Parathyroid adenoma (tissue), 2 donors: ENCODE results near the gene PRCP.

Experiments
- H2AFZ ChIP-seq: fragments of 300-600 bp; sonication (generic); one replicate; pipeline ENCODE4 v1.7.0; 2017; ENCODE audit warnings: antibody characterized with exemption, mild to moderate bottlenecking
- H3K27ac ChIP-seq: fragments of 300-600 bp; sonication (generic); one replicate; pipeline ENCODE4 v1.7.0; 2017
- H3K27me3 ChIP-seq: fragments of 300-600 bp; sonication (generic); one replicate; pipeline ENCODE4 v1.7.0; 2017; ENCODE audit warnings: low read length; ENCODE audit not compliant: control insufficient read depth, insufficient read depth
- H3K36me3 ChIP-seq: fragments of 300-600 bp; sonication (generic); one replicate; pipeline ENCODE4 v1.7.0; 2017; ENCODE audit warnings: low read length; ENCODE audit not compliant: control insufficient read depth, insufficient read depth
- H3K4me1 ChIP-seq: fragments of 300-600 bp; sonication (generic); one replicate; pipeline ENCODE4 v1.7.0; 2017; ENCODE audit warnings: control low read depth
- H3K4me2 ChIP-seq: fragments of 300-600 bp; sonication (generic); one replicate; pipeline ENCODE4 v1.7.0; 2017; ENCODE audit warnings: low read length
- H3K4me3 ChIP-seq: fragments of 300-600 bp; sonication (generic); one replicate; pipeline ENCODE4 v1.7.0; 2017; ENCODE audit warnings: low read depth, low read length
- H3K79me2 ChIP-seq: fragments of 300-600 bp; sonication (generic); one replicate; pipeline ENCODE4 v1.7.0; 2017; ENCODE audit warnings: control low read depth
- H3K9ac ChIP-seq: fragments of 300-600 bp; sonication (generic); one replicate; pipeline ENCODE4 v1.7.0; 2017; ENCODE audit warnings: mild to moderate bottlenecking
- H3K9me3 ChIP-seq: fragments of 300-600 bp; sonication (generic); one replicate; pipeline ENCODE4 v1.7.0; 2017; ENCODE audit warnings: low read length; ENCODE audit not compliant: control insufficient read depth
- TF ChIP-seq, protein P1 (sequence below): fragments of 300-600 bp; sonication (generic); IDR thresholded peaks from one replicate; pipeline ENCODE4 v1.7.0; 2017; ENCODE audit warnings: antibody characterized with exemption, mild to moderate bottlenecking
- donor health status: primary hyperparathyroidism.

Gene PRCP

DNA sequence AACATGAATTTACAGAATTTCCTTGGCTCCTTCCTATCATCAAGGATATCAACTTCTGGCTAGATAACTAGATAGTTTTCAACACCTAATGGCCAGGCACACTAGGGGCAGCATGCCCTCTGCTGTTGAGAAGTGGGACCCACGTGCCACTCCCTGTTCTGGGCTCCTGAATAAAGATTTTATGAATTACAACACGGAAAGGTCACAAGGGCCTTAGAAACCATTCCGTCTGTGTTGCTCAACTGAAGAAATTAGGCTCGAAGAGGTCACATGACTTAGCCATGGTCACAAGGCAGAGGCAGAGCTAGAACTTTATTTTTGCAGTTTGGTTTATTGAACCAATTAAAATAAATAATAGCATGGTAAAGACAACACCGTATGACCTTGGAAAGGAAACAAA lies 36.0 kb downstream of the PRCP start:
- Histone ChIP-seq H3K4me1 (no peaks in the 10 kb centered on the region), H3K27ac (no peak overlapping the region), H3K4me2 (no peak overlapping the region), H3K27me3 (no peaks in the 10 kb centered on the region), H3K36me3 (no peaks in the 10 kb centered on the region), H3K79me2 (no peaks in the 10 kb centered on the region), H3K9ac (no peak overlapping the region), H3K4me3 (no peak overlapping the region), H3K9me3 (no peaks in the 10 kb centered on the region), H2AFZ (no peak overlapping the region)
- TF ChIP-seq, protein P1, sequence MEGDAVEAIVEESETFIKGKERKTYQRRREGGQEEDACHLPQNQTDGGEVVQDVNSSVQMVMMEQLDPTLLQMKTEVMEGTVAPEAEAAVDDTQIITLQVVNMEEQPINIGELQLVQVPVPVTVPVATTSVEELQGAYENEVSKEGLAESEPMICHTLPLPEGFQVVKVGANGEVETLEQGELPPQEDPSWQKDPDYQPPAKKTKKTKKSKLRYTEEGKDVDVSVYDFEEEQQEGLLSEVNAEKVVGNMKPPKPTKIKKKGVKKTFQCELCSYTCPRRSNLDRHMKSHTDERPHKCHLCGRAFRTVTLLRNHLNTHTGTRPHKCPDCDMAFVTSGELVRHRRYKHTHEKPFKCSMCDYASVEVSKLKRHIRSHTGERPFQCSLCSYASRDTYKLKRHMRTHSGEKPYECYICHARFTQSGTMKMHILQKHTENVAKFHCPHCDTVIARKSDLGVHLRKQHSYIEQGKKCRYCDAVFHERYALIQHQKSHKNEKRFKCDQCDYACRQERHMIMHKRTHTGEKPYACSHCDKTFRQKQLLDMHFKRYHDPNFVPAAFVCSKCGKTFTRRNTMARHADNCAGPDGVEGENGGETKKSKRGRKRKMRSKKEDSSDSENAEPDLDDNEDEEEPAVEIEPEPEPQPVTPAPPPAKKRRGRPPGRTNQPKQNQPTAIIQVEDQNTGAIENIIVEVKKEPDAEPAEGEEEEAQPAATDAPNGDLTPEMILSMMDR, result peak; percentile 48

DNA sequence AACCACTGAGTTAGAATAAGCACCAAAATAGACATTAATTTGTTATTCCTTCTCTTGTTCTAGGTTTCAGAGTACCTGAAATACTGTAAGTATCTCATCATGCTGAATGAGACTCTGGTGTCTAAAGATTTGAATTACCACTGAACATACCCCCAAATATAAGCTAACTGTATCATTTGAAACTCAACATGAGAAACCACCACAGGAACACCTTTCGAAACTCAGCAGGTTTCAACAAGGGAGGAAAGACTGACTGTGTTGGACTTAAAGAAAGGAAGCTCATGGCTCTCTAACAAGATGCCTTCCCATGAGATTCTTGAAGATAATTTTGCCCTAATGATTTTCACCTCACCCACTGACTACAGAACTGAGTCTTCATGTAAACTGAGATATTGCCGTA lies 37.0 kb downstream of the PRCP start:
- no peak overlapping the region for H3K4me3 ChIP-seq

DNA sequence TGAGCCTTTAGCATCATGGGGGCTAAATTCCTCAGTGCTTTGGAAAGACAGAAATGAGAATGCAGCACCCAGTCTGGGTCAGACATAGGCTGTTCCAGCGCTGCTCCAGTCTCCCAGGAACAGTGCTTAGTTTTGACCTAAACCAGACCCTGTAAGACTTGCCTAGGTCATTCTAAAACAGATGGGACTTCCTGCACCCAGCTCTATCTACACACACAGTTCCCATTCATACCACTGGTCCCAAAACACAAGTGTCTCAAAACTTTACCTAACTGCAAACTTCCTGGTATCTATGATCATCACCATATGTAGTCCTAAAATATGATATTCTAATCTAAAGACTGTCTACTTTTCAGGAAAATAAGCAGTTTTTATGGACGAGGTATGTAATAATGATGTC lies 37.9 kb downstream of the PRCP start:
- Histone ChIP-seq H3K4me2 (no peak overlapping the region), H3K4me1 (no peaks in the 10 kb centered on the region), H3K9me3 (no peaks in the 10 kb centered on the region), H3K27ac (no peak overlapping the region), H3K9ac (no peak overlapping the region), H3K79me2 (no peaks in the 10 kb centered on the region), H3K4me3 (no peak overlapping the region), H3K27me3 (no peaks in the 10 kb centered on the region), H2AFZ (no peak overlapping the region), H3K36me3 (no peaks in the 10 kb centered on the region)
- TF ChIP-seq, protein P1, result no peak

More for the DNA sequence above, 37.0 kb downstream of the PRCP start:
- TF ChIP-seq, protein P1, result no peak
- no peak overlapping the region for H3K4me2 ChIP-seq
- H3K9ac ChIP-seq, result no peak overlapping the region
- H3K27me3 ChIP-seq, result no peaks in the 10 kb centered on the region
- H3K79me2 ChIP-seq, result no peaks in the 10 kb centered on the region
- no peak overlapping the region for H3K27ac ChIP-seq
- no peak overlapping the region for H2AFZ ChIP-seq
- H3K9me3 ChIP-seq, result no peaks in the 10 kb centered on the region
- no peaks in the 10 kb centered on the region for H3K36me3 ChIP-seq
- H3K4me1 ChIP-seq, result no peaks in the 10 kb centered on the region

DNA sequence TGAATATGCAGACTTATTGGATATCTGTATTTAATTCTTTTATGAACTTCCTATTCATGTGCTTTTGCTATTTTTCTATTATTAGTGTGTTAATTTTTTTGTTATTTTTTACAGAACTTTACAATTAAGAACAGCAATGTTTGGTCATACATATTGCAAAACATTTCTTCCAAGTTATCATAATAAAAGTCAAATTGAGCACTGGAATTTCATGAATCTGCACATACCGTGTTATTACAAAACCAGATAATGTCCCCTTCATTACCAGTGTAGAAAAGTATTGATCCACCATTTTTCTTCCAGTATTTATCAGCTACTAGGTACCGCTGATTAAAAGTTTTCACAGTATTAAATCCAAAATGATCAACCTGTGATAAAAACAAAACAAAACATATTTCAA lies 40.5 kb downstream of the PRCP start:
- Histone ChIP-seq H3K4me1 (no peaks in the 10 kb centered on the region), H2AFZ (no peak overlapping the region), H3K27me3 (no peaks in the 10 kb centered on the region), H3K27ac (no peak overlapping the region), H3K36me3 (no peaks in the 10 kb centered on the region), H3K4me2 (no peak overlapping the region), H3K79me2 (peaks cover 3% of the 10 kb centered on the region), H3K9ac (no peak overlapping the region), H3K9me3 (no peaks in the 10 kb centered on the region), H3K4me3 (no peak overlapping the region)
- TF ChIP-seq, protein P1, result no peak

DNA sequence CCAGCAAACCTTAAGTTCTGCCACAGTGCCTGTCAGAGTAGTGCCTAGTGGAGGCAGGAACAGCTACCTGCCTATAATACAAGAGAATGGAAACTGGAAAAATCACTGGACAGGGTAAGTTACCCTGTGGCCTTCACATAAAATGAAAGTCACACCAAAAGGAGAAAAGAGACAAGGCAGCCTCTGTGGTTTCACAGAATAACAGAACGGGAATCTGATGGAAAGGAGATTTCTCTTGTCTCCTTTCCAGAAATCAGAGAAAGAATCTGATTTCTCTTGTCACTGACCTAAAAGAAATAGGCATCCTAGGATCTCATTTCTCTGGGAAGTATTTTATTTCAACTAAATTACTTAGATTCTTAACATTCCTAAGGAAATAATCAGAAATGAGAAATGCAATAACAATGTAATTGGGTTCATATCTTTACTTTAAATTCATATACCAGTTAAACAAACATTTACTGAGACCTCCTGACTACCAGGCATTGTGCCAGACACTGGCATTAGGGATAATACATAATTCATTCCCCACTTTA lies 41.6 kb downstream of the PRCP start:
- Histone ChIP-seq H3K4me2 (no peak overlapping the region), H3K4me1 (no peaks in the 10 kb centered on the region), H3K27me3 (no peaks in the 10 kb centered on the region), H3K9ac (no peak overlapping the region), H3K9me3 (no peaks in the 10 kb centered on the region), H3K27ac (no peak overlapping the region), H3K36me3 (no peaks in the 10 kb centered on the region), H3K4me3 (no peak overlapping the region), H3K79me2 (peaks cover 3% of the 10 kb centered on the region), H2AFZ (no peak overlapping the region)
- TF ChIP-seq, protein P1, result no peak
